B cell (primary cell): ENCODE data around the gene KCNQ2. TPM values are rescaled to one million over a fixed set of nuclear protein-coding genes. Genes with fewer than 3 reads are reported as not detected.

Experiments used
- ATAC-seq: fragments of 200-7000 bp; cut with Tn5 transposase; one replicate; pipeline ENCODE4 v1.10.0; 2021; ENCODE audit warnings: low read depth, mild to moderate bottlenecking, moderate number of reproducible peaks, moderate library complexity
- CTCF ChIA-PET: fragments of 350-600 bp; sonication (Branson Sonifier 250); formaldehyde crosslinking; loops from one replicate; lab custom pipeline; 2021; ENCODE audit warnings: antibody characterized with exemption, inconsistent platforms; lab: Charles Lee
- POLR2A ChIA-PET: fragments of 350-600 bp; sonication (Branson Sonifier 250); formaldehyde crosslinking; loops from one replicate; lab custom pipeline; 2021; ENCODE audit warnings: antibody characterized with exemption; lab: Charles Lee
- DNase-seq: peaks from one replicate; pipeline ENCODE4 v3.0.0; 2013
- H2AFZ ChIP-seq: 2 replicates; pipeline ENCODE4 v1.6.1; 2012; ENCODE audit warnings: mild to moderate bottlenecking, low read depth, low read length; ENCODE audit not compliant: insufficient read depth, poor library complexity, severe bottlenecking
- H3K27ac ChIP-seq, 2 donors: 1 replicate in 1 of 2; 2 replicates in 1 of 2; pipeline ENCODE4 v1.5.1; 2012 to 2013; ENCODE audit warnings: low read length in 2 of 2, mild to moderate bottlenecking in 2 of 2, moderate library complexity in 1 of 2
- H3K27me3 ChIP-seq, 4 experiments: fragments of 200-600 bp in 1 of 4; sonication (generic) in 1 of 4; replicated peaks in 1 of 4; 1 replicate in 2 of 4; 2 replicates in 2 of 4; pipeline versions ENCODE4 v1.6.1 to v1.7.0; 2013 to 2016; ENCODE audit warnings: low read length in 3 of 4, mild to moderate bottlenecking in 2 of 4, mixed read lengths in 1 of 4, moderate library complexity in 1 of 4; ENCODE audit not compliant: insufficient read depth in 4 of 4, control insufficient read depth in 3 of 4; ENCODE audit errors: control extremely low read depth in 1 of 4
- H3K36me3 ChIP-seq, 2 experiments: replicated peaks in 1 of 2; 1 replicate in 1 of 2; 2 replicates in 1 of 2; pipeline versions ENCODE4 v1.6.1 to v1.7.1; 2013; ENCODE audit warnings: low read length in 1 of 2; ENCODE audit not compliant: insufficient read depth in 2 of 2, control insufficient read depth in 1 of 2; ENCODE audit errors: control extremely low read depth in 1 of 2, extremely low read depth in 1 of 2
- H3K4me1 ChIP-seq, 2 donors: fragments of 200-600 bp in 1 of 2; sonication (generic) in 1 of 2; 1 replicate in 1 of 2; 2 replicates in 1 of 2; pipeline versions ENCODE4 v1.5.1 to v1.6.1; 2013 to 2017; ENCODE audit warnings: low read length in 2 of 2; ENCODE audit not compliant: control insufficient read depth in 2 of 2, insufficient read depth in 2 of 2
- H3K4me2 ChIP-seq: replicated peaks from 2 replicates; pipeline ENCODE3; 2012; ENCODE audit warnings: mild to moderate bottlenecking, low read depth, low read length; ENCODE audit not compliant: poor library complexity, severe bottlenecking
- H3K4me3 ChIP-seq, 5 experiments: fragments of 200-600 bp in 1 of 5; sonication (generic) in 1 of 5; 1 replicate in 3 of 5; 2 replicates in 2 of 5; pipeline versions ENCODE4 v1.5.1 to v1.7.0; 2011 to 2016; ENCODE audit warnings: low read length in 4 of 5, mild to moderate bottlenecking in 4 of 5, low read depth in 2 of 5, control low read depth in 1 of 5, moderate library complexity in 1 of 5; ENCODE audit not compliant: insufficient read depth in 1 of 5; ENCODE audit errors: control extremely low read depth in 1 of 5, extremely low read depth in 1 of 5
- H3K79me2 ChIP-seq: fragments of 200-600 bp; sonication (generic); one replicate; pipeline ENCODE4 v1.6.0; 2016; ENCODE audit warnings: low read length; ENCODE audit not compliant: control insufficient read depth, insufficient read depth
- H3K9ac ChIP-seq: fragments of 200-600 bp; sonication (generic); 2 replicates; pipeline ENCODE4 v1.6.1; 2017; ENCODE audit warnings: mild to moderate bottlenecking, low read length, moderate library complexity
- H3K9me3 ChIP-seq, 3 donors: one replicate each; pipeline versions ENCODE4 v1.6.1 to v1.7.1; 2013; ENCODE audit warnings: low read length in 2 of 3; ENCODE audit not compliant: control insufficient read depth in 2 of 3, insufficient read depth in 1 of 3; ENCODE audit errors: control extremely low read depth in 1 of 3
- H4K20me1 ChIP-seq: 2 replicates; pipeline ENCODE4 v1.6.0; 2012; ENCODE audit warnings: mild to moderate bottlenecking, low read length; ENCODE audit not compliant: insufficient read depth, control insufficient read depth, poor library complexity, severe bottlenecking
- H3K27ac Mint-ChIP-seq: one replicate; pipeline ENCODE4 v1.8.0; 2021; ENCODE audit warnings: mixed read lengths
- H3K27me3 Mint-ChIP-seq: one replicate; pipeline ENCODE4 v1.8.0; 2021; ENCODE audit warnings: mixed read lengths
- H3K4me1 Mint-ChIP-seq: one replicate; pipeline ENCODE4 v1.8.0; 2021; ENCODE audit warnings: mixed read lengths
- H3K4me3 Mint-ChIP-seq: one replicate; pipeline ENCODE4 v1.8.0; 2021; ENCODE audit warnings: mixed read lengths
- H3K9me3 Mint-ChIP-seq: one replicate; pipeline ENCODE4 v1.8.0; 2022; ENCODE audit warnings: mixed read lengths; ENCODE audit not compliant: insufficient read depth
- CTCF ChIP-seq: fragments of 200-600 bp; IDR thresholded peaks from one replicate; pipeline ENCODE4 v1.8.0; 2022; ENCODE audit warnings: antibody characterized with exemption, mild to moderate bottlenecking
- EZH2 ChIP-seq: IDR thresholded peaks from 2 replicates; pipeline ENCODE4 v1.6.1; 2012; ENCODE audit warnings: borderline replicate concordance, low read depth, mild to moderate bottlenecking, moderate library complexity, low read length; ENCODE audit not compliant: insufficient read depth, poor library complexity, severe bottlenecking
- WGBS: methylation state at CpG from one replicate; pipeline ENCODE4 v1.1.5; 2013; ENCODE audit warnings: missing lambda C conversion rate; ENCODE audit not compliant: insufficient coverage; 5-methylcytosine and 5-hydroxymethylcytosine counted together
- intact Hi-C: fragments of 100-400 bp; cut with micrococcal nuclease; formaldehyde crosslinking; loops from one replicate; pipeline ENCODE4 v1.10.0; 2022
- polyA plus RNA-seq: library from polyadenylated mRNA; depleted of rRNA; stranded (reverse); fragments of >200 nt; gene quantifications from 2 replicates; pipeline ENCODE4 v1.2.3, GENCODE V29; 2012
- total RNA-seq, 2 donors: library from RNA; stranded (reverse); fragments of 120-200 nt in 1 of 2; gene quantifications; 1 replicate in 1 of 2; 2 replicates in 1 of 2; pipeline versions ENCODE4 v1.2.3 to v1.2.4, GENCODE V29; 2013 to 2022

Gene KCNQ2
- total and polyA plus RNA-seq, 2 donors (not counting 1 experiment from before 2014, with no cell fraction given) = 0.12 TPM; not detected in 1

DNA sequence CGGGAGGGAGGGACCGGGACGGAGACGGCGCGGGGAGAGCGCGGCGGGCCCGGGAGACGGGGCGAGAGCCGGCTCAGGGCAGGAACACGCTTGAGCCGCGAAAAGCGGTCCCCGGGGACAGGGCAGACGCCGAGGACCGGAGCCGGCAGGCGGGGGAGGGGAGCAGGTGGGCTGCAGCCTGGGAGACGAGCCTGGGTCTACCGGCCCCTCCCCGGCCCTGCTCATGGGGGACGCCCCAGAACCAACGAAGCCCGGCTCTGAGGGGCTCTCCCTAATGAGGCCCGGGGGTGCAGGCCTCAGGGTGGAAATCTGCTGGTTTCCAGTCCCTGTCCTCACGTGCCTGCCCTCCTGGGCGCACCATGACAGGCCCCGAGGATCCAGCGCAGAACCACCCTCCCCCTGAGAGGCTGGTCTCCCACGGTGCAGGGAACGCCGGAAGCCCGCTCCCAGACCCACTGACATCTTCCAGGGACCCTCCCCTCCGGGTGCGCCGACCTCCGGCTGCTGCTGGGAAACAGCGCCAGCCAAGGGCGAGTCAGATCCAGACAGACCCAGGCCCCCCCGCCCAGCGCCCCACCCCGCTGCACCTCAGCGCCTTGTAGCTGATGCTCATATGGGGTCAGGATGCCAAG, 27.0 kb upstream of the KCNQ2 start:
- ATAC-seq (peak; percentile 18), DNase-seq (peak; percentile 54)
- H3K4me2 ChIP-seq = peak overlapping the region; percentile 84

More for the DNA sequence above, 27.0 kb upstream of the KCNQ2 start:
- intact Hi-C loops = loop anchor here (2.0 kb wide), 1 partner anchor 21 kb away; the partner anchor contains the start of gene PPDPF
- Mint-ChIP-seq H3K9me3 (no peaks in the 10 kb centered on the region), H3K27me3 (peaks cover 18% of the 10 kb centered on the region), H3K4me3 (peak overlapping the region; percentile 44), H3K27ac (no peak overlapping the region), H3K4me1 (peaks cover 7% of the 10 kb centered on the region)
- no peaks in the 10 kb centered on the region for H3K36me3 ChIP-seq
- peak overlapping the region; percentile 47 for H3K9ac ChIP-seq
- H3K27me3 ChIP-seq = peaks cover 0 to 53% (median 16%) of the 10 kb centered on the region in 4 experiments
- POLR2A ChIA-PET = interaction anchor here (0.7 kb wide), 1 partner anchor 287 kb away, joined by 4 read pairs; no protein-coding TSS in a partner anchor
- WGBS = 16% methylated on average over 45 of the region's 48 CpGs
- no peaks in the 10 kb centered on the region for H3K79me2 ChIP-seq
- H4K20me1 ChIP-seq = no peaks in the 10 kb centered on the region
- CTCF ChIA-PET = no interaction called here
- H3K27ac ChIP-seq = no peak overlapping the region
- H3K9me3 ChIP-seq = peaks cover 0 to 19% (median 0%) of the 10 kb centered on the region in 3 donors
- peak overlapping the region in 4 of 5 experiments; percentile 29 to 55 (median 50) for H3K4me3 ChIP-seq
- H2AFZ ChIP-seq = peak overlapping the region; percentile 46
- peaks cover 19 to 26% of the 10 kb centered on the region in 2 donors for H3K4me1 ChIP-seq
- TF ChIP-seq EZH2 (no peak), CTCF (no peak)
